Breast epithelium (tissue), 3 donors: ENCODE data around the gene MYD88.

Experiments used
- CTCF ChIP-seq, 3 donors: fragments of 450-650 bp; IDR thresholded peaks; one replicate each; pipeline ENCODE4 v1.5.1; 2016 to 2017; ENCODE audit warnings: antibody characterized with exemption in 3 of 3, mild to moderate bottlenecking in 3 of 3, moderate library complexity in 3 of 3
- POLR2A ChIP-seq: fragments of 450-650 bp; IDR thresholded peaks from one replicate; pipeline ENCODE4 v1.6.1; 2016; ENCODE audit warnings: antibody characterized with exemption, mild to moderate bottlenecking, moderate library complexity
- POLR2AphosphoS5 ChIP-seq, 3 donors: sonication (generic); formaldehyde crosslinking; IDR thresholded peaks; one replicate each; pipeline ENCODE4 v1.6.1; 2017; ENCODE audit warnings: antibody characterized with exemption in 3 of 3

- TF ChIP-seq POLR2AphosphoS5 (IDR thresholded peaks at IDR 0.05) (no peak), POLR2A (no peak), CTCF (IDR thresholded peaks at IDR 0.05) (no peak)
These were observed 6.7 kb upstream of the MYD88 start for GRCh38 chr3:38131621-38132369.
